Esophagus muscularis mucosa (tissue), 3 donors: ENCODE data around the gene AHR.

Experiments
- POLR2A ChIP-seq: fragments of 450-650 bp; IDR thresholded peaks from one replicate; pipeline ENCODE4 v1.6.1; 2017; ENCODE audit warnings: antibody characterized with exemption, moderate library complexity, mild to moderate bottlenecking, low read depth
- POLR2AphosphoS5 ChIP-seq, 2 donors: sonication (generic); formaldehyde crosslinking; IDR thresholded peaks; one replicate each; pipeline ENCODE4 v1.6.1; 2017; ENCODE audit warnings: antibody characterized with exemption in 2 of 2
- TF ChIP-seq, protein P1 (sequence below), 3 experiments: fragments of 200-600 bp in 2 of 3; fragments of 450-650 bp in 1 of 3; sonication (generic) in 2 of 3; IDR thresholded peaks; one replicate each; pipeline ENCODE4 v1.5.1; 2017 to 2019; ENCODE audit warnings: antibody characterized with exemption in 3 of 3, mild to moderate bottlenecking in 2 of 3, moderate library complexity in 1 of 3

DNA sequence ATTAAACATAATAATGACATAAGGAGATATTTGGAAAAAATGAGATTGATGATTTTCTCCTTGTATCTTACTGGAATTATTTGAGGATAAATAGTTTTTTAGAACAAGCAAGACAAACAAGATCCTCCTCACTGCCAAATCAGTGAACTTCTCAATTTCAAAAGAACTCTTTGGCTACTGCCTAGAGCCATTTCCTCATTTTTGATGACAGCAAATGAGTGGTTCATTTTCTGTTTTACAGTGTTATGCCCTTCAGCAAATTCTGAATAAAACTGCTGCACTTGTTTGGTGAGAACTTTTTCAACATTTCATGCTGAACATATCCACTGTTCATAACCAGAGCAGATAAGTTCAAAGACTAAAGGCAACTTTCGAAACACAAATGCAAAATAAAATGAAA, 42.5 kb upstream of the AHR start:
- TF ChIP-seq POLR2A (no peak), POLR2AphosphoS5 (IDR thresholded peaks at IDR 0.05) (no peak)
- TF ChIP-seq, protein P1, sequence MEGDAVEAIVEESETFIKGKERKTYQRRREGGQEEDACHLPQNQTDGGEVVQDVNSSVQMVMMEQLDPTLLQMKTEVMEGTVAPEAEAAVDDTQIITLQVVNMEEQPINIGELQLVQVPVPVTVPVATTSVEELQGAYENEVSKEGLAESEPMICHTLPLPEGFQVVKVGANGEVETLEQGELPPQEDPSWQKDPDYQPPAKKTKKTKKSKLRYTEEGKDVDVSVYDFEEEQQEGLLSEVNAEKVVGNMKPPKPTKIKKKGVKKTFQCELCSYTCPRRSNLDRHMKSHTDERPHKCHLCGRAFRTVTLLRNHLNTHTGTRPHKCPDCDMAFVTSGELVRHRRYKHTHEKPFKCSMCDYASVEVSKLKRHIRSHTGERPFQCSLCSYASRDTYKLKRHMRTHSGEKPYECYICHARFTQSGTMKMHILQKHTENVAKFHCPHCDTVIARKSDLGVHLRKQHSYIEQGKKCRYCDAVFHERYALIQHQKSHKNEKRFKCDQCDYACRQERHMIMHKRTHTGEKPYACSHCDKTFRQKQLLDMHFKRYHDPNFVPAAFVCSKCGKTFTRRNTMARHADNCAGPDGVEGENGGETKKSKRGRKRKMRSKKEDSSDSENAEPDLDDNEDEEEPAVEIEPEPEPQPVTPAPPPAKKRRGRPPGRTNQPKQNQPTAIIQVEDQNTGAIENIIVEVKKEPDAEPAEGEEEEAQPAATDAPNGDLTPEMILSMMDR (IDR thresholded peaks at IDR 0.05): no peak
